IMR-90 (cell line): ENCODE measurements around the gene IFNA17. TPM values are rescaled to one million over a fixed set of nuclear protein-coding genes. Genes with fewer than 3 reads are reported as not detected.
"Not testable (repeated sequence)": the region's sequence is repeated elsewhere in the genome, so short reads cannot be mapped to it uniquely, and the experiment has no call there.

ENCODE experiments used
- ATAC-seq: fragments of 200-7000 bp; cut with Tn5 transposase; 2 replicates; pipeline ENCODE4 v1.9.1; 2020; ENCODE audit warnings: low read depth, mild to moderate bottlenecking, moderate library complexity
- BruUV-seq: library from RNA; stranded (reverse); fragments of 400-500 nt; replicated peaks from 2 replicates; lab custom pipeline; 2021; lab: Mats Ljungman, UMichigan
- CTCF ChIA-PET: fragments of 300-600 bp; formaldehyde crosslinking; extraction: SDS; loops from one replicate; lab custom pipeline; 2021; ENCODE audit warnings: antibody characterized with exemption; lab: Yijun Ruan, JAX
- POLR2A ChIA-PET: fragments of 300-600 bp; sonication (Branson Sonifier 250); formaldehyde crosslinking; loops from one replicate; lab custom pipeline; 2022; ENCODE audit warnings: antibody characterized with exemption; ENCODE audit not compliant: unreplicated experiment; lab: Charles Lee
- DNase-seq: peaks from one replicate; pipeline ENCODE4 v3.0.0; 2013
- H2AFZ ChIP-seq: replicated peaks from 2 replicates; pipeline ENCODE3; 2013; ENCODE audit warnings: low read length, mild to moderate bottlenecking; ENCODE audit not compliant: poor library complexity
- H2AK5ac ChIP-seq: 2 replicates; pipeline ENCODE4 v1.6.1; 2013; ENCODE audit warnings: low read depth, low read length, inconsistent platforms
- H2AK9ac ChIP-seq: replicated peaks from 2 replicates; pipeline ENCODE3; 2013; ENCODE audit warnings: mild to moderate bottlenecking, low read depth, low read length, moderate library complexity; ENCODE audit not compliant: poor library complexity
- H2BK120ac ChIP-seq: 2 replicates; pipeline ENCODE4 v1.6.1; 2013; ENCODE audit warnings: low read depth, low read length, inconsistent platforms
- H2BK15ac ChIP-seq: 3 replicates; pipeline ENCODE4 v1.6.1; 2013; ENCODE audit warnings: low read depth, low read length, inconsistent platforms
- H2BK20ac ChIP-seq: 2 replicates; pipeline ENCODE4 v1.6.1; 2013; ENCODE audit warnings: low read depth, mild to moderate bottlenecking, inconsistent platforms, low read length, moderate library complexity
- H2BK5ac ChIP-seq: 2 replicates; pipeline ENCODE4 v1.6.1; 2013; ENCODE audit warnings: mild to moderate bottlenecking, low read depth, low read length, inconsistent platforms; ENCODE audit not compliant: poor library complexity, severe bottlenecking
- H3K14ac ChIP-seq: replicated peaks from 2 replicates; pipeline ENCODE4 v1.6.1; 2013; ENCODE audit warnings: low read depth, low read length, inconsistent platforms
- H3K18ac ChIP-seq: 2 replicates; pipeline ENCODE4 v1.6.1; 2013; ENCODE audit warnings: low read depth, low read length, control low read depth
- H3K23ac ChIP-seq: 2 replicates; pipeline ENCODE4 v1.6.1; 2013; ENCODE audit warnings: low read depth, low read length, inconsistent platforms
- H3K27ac ChIP-seq: 2 replicates; pipeline ENCODE4 v1.5.1; 2013; ENCODE audit warnings: mild to moderate bottlenecking, control low read depth, low read length; ENCODE audit not compliant: insufficient read depth
- H3K27me3 ChIP-seq: 2 replicates; pipeline ENCODE4 v1.6.1; 2013; ENCODE audit warnings: low read length; ENCODE audit not compliant: control insufficient read depth, insufficient read depth
- H3K36me3 ChIP-seq: 2 replicates; pipeline ENCODE4 v1.6.1; 2013; ENCODE audit warnings: low read length, mixed read lengths; ENCODE audit not compliant: control insufficient read depth, insufficient read depth
- H3K4ac ChIP-seq: 2 replicates; pipeline ENCODE4 v1.6.1; 2013; ENCODE audit warnings: low read depth, low read length, inconsistent platforms
- H3K4me1 ChIP-seq: 2 replicates; pipeline ENCODE4 v1.6.1; 2013; ENCODE audit warnings: low read length, mixed read lengths; ENCODE audit not compliant: control insufficient read depth, insufficient read depth
- H3K4me2 ChIP-seq: 2 replicates; pipeline ENCODE4 v1.6.1; 2013; ENCODE audit warnings: low read depth, mild to moderate bottlenecking, control low read depth, low read length, moderate library complexity
- H3K4me3 ChIP-seq: 2 replicates; pipeline ENCODE4 v1.5.1; 2013; ENCODE audit warnings: low read depth, mild to moderate bottlenecking, control low read depth, low read length, moderate library complexity; ENCODE audit not compliant: insufficient read depth
- H3K56ac ChIP-seq: 2 replicates; pipeline ENCODE4 v1.6.1; 2013; ENCODE audit warnings: low read length, inconsistent platforms; ENCODE audit not compliant: insufficient read depth; ENCODE audit errors: extremely low read depth
- H3K79me1 ChIP-seq, 2 experiments: 2 replicates each; pipeline ENCODE4 v1.6.1; 2013; ENCODE audit warnings: low read length in 2 of 2, inconsistent platforms in 1 of 2, low read depth in 1 of 2
- H3K9ac ChIP-seq: 2 replicates; pipeline ENCODE4 v1.6.1; 2013; ENCODE audit warnings: low read depth, low read length, control low read depth
- H3K9me1 ChIP-seq: 2 replicates; pipeline ENCODE4 v1.6.1; 2013; ENCODE audit warnings: low read length, inconsistent platforms; ENCODE audit not compliant: insufficient read depth
- H3K9me3 ChIP-seq: 2 replicates; pipeline ENCODE4 v1.6.1; 2013; ENCODE audit warnings: low read length; ENCODE audit not compliant: control insufficient read depth, insufficient read depth
- H4K20me1 ChIP-seq: 2 replicates; pipeline ENCODE4 v1.6.1; 2013; ENCODE audit warnings: low read length, inconsistent platforms; ENCODE audit not compliant: insufficient read depth
- H4K5ac ChIP-seq: 2 replicates; pipeline ENCODE4 v1.6.1; 2013; ENCODE audit warnings: mild to moderate bottlenecking, low read depth, low read length, control low read depth
- H4K8ac ChIP-seq, 2 experiments: 2 replicates each; pipeline ENCODE4 v1.6.1; 2013; ENCODE audit warnings: low read depth in 2 of 2, low read length in 2 of 2, control low read depth in 1 of 2, inconsistent platforms in 1 of 2
- H4K91ac ChIP-seq: 2 replicates; pipeline ENCODE4 v1.6.1; 2013; ENCODE audit warnings: low read depth, low read length, inconsistent platforms; ENCODE audit not compliant: insufficient read depth
- CTCF ChIP-seq: conservative IDR thresholded peaks from 2 replicates; pipeline ENCODE4 v1.5.1; 2012; ENCODE audit warnings: mild to moderate bottlenecking, low read depth, low read length, improper control_type of control experiment
- RAD21 ChIP-seq: IDR thresholded peaks from 2 replicates; pipeline ENCODE4 v1.6.1; 2012; ENCODE audit warnings: low read length, improper control_type of control experiment
- WGBS, 2 experiments: methylation state at CpG; one replicate each; pipeline versions ENCODE4 v1.1.5 to v1.1.7; 2013; ENCODE audit warnings: missing lambda C conversion rate in 2 of 2; ENCODE audit not compliant: insufficient read length in 1 of 2; ENCODE audit errors: extremely low coverage in 2 of 2; 5-methylcytosine and 5-hydroxymethylcytosine counted together
- dilution Hi-C: fragments of 300-500 bp; cut with HindIII; formaldehyde crosslinking; loops from one replicate; pipeline ENCODE4 v1.14.3; 2018; ENCODE audit warnings: low sequenced_read_pairs; ENCODE audit not compliant: unreplicated experiment
- in situ Hi-C: fragments of 300-500 bp; cut with MboI; formaldehyde crosslinking; loops from 3 replicates; pipeline ENCODE4 v1.14.3; 2019; ENCODE audit warnings: low sequenced_read_pairs, inconsistent platforms, mixed read lengths
- intact Hi-C: fragments of 100-400 bp; cut with micrococcal nuclease; formaldehyde crosslinking; loops from 2 replicates; pipeline ENCODE4 v1.10.0; 2022
- polyA plus RNA-seq, 3 experiments: library from polyadenylated mRNA; depleted of rRNA; stranded (reverse); fragments of >200 nt; gene quantifications; 2 replicates each; pipeline ENCODE4 v1.2.3, GENCODE V29; 2012; ENCODE audit warnings: low replicate concordance in 1 of 3
- total RNA-seq: library from RNA; depleted of rRNA; stranded (reverse); fragments of >200 nt; gene quantifications from 2 replicates; pipeline ENCODE4 v1.2.3, GENCODE V29; 2012

IFNA17 gene
- total and polyA plus RNA-seq, 2 of the 4 experiments (the other 2 are of a cell fraction) = not detected

GRCh38 chr9:21213411-21214326 lies 14.4 kb downstream of the IFNA17 start:
- H2AK9ac ChIP-seq, H3K4ac ChIP-seq, intact Hi-C loops, H4K91ac ChIP-seq, H3K4me2 ChIP-seq, dilution Hi-C loops, H2BK120ac ChIP-seq, H3K9ac ChIP-seq, H3K9me3 ChIP-seq, H2BK15ac ChIP-seq, H2BK5ac ChIP-seq, POLR2A ChIA-PET, H3K36me3 ChIP-seq, H3K27me3 ChIP-seq, H2BK20ac ChIP-seq, H3K27ac ChIP-seq, H3K18ac ChIP-seq, H3K79me1 ChIP-seq, H2AK5ac ChIP-seq, H4K5ac ChIP-seq, H4K20me1 ChIP-seq, H3K4me1 ChIP-seq, CTCF ChIA-PET, H3K9me1 ChIP-seq, H3K23ac ChIP-seq, H3K4me3 ChIP-seq, BruUV-seq, H3K14ac ChIP-seq, H4K8ac ChIP-seq, H3K56ac ChIP-seq, H2AFZ ChIP-seq: not testable (repeated sequence)
- peak; percentile 0 for DNase-seq
- in situ Hi-C loops = loop anchor here (25.0 kb wide), 1 partner anchor 574 kb away; no protein-coding TSS in a partner anchor
- peak; percentile 27; the same call in 1 of the 2 replicates for TF ChIP-seq RAD21
- peak; percentile 44 for TF ChIP-seq CTCF
- peak; percentile 59; the same call in 1 of the 2 replicates for ATAC-seq
- no CpG with 5 or more reads among the region's 5 CpGs for WGBS, 2 experiments

GRCh38 chr9:21212160-21212559 lies 15.9 kb downstream of the IFNA17 start:
- H2BK5ac ChIP-seq, DNase-seq, H2BK20ac ChIP-seq, H4K8ac ChIP-seq, H3K27ac ChIP-seq, H2AFZ ChIP-seq, H3K9me1 ChIP-seq, H2AK5ac ChIP-seq, H4K91ac ChIP-seq, H3K56ac ChIP-seq, H3K14ac ChIP-seq, POLR2A ChIA-PET, H3K4me1 ChIP-seq, H3K18ac ChIP-seq, H4K5ac ChIP-seq, H3K23ac ChIP-seq, H2BK15ac ChIP-seq, H3K36me3 ChIP-seq, H2AK9ac ChIP-seq, ATAC-seq, H3K9ac ChIP-seq, CTCF ChIA-PET, BruUV-seq, H3K79me1 ChIP-seq, H2BK120ac ChIP-seq, H3K4me2 ChIP-seq, H3K4me3 ChIP-seq, dilution Hi-C loops, H3K9me3 ChIP-seq, H3K27me3 ChIP-seq, H4K20me1 ChIP-seq, H3K4ac ChIP-seq, intact Hi-C loops: not testable (repeated sequence)
- in situ Hi-C loops = loop anchor here (25.0 kb wide), 1 partner anchor 575 kb away; no protein-coding TSS in a partner anchor
- 0% methylated on average over 1 of the region's 2 CpGs; no CpG with 5 or more reads in 1 of the 2 experiments for WGBS, 2 experiments
